Peyer's patch (tissue), 4 donors: Measurements from ENCODE around the gene PARD3B.

Source experiments
- POLR2A ChIP-seq, 2 donors: fragments of 450-650 bp; IDR thresholded peaks; one replicate each; pipeline ENCODE4 v1.5.1; 2017; ENCODE audit warnings: antibody characterized with exemption in 2 of 2, mild to moderate bottlenecking in 2 of 2, moderate library complexity in 2 of 2
- TF ChIP-seq, protein P1 (sequence below), 6 experiments: fragments of 450-650 bp in 4 of 6; fragments of 200-600 bp in 2 of 6; sonication (generic) in 1 of 6; IDR thresholded peaks; one replicate each; pipeline ENCODE4 v1.5.1; 2017 to 2019; ENCODE audit warnings: antibody characterized with exemption in 6 of 6, mild to moderate bottlenecking in 3 of 6, moderate library complexity in 1 of 6

DNA sequence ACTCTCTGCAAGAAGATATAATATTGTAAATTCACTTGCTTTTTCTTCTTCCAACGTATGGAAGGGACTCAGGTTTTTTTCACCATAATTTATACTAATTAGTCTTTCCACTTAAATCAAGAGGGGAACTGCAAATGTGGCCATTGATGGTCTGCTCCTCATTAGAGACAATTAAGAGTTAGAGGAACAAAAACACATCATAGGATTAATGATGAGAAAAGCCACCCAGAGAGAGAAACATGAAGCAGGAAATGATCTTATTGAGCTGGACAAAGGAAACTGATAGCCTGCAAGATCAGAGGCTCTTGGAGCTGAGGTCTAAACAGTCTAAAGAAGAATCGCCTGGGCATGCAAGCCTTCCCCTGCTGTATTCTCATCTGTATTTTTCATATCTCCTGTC, 985.8 kb downstream of the PARD3B start:
- TF ChIP-seq, protein P1, sequence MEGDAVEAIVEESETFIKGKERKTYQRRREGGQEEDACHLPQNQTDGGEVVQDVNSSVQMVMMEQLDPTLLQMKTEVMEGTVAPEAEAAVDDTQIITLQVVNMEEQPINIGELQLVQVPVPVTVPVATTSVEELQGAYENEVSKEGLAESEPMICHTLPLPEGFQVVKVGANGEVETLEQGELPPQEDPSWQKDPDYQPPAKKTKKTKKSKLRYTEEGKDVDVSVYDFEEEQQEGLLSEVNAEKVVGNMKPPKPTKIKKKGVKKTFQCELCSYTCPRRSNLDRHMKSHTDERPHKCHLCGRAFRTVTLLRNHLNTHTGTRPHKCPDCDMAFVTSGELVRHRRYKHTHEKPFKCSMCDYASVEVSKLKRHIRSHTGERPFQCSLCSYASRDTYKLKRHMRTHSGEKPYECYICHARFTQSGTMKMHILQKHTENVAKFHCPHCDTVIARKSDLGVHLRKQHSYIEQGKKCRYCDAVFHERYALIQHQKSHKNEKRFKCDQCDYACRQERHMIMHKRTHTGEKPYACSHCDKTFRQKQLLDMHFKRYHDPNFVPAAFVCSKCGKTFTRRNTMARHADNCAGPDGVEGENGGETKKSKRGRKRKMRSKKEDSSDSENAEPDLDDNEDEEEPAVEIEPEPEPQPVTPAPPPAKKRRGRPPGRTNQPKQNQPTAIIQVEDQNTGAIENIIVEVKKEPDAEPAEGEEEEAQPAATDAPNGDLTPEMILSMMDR (IDR thresholded peaks at IDR 0.05), result no peak
- no peak for TF ChIP-seq POLR2A (IDR thresholded peaks at IDR 0.05)
